Spleen (tissue), 7 donors: Measurements from ENCODE around the gene FGA.

Source experiments
- CTCF ChIP-seq, 11 experiments: fragments of 200-600 bp in 7 of 11; fragments of 450-650 bp in 4 of 11; sonication (generic) in 4 of 11; IDR thresholded peaks in 8 of 11; conservative IDR thresholded peaks in 3 of 11; 1 replicate in 7 of 11; 2 replicates in 4 of 11; pipeline versions ENCODE4 v1.4.0 to v1.8.0; 2016 to 2021; ENCODE audit warnings: antibody characterized with exemption in 11 of 11, inconsistent platforms in 4 of 11, mild to moderate bottlenecking in 1 of 11
- POLR2A ChIP-seq, 3 donors: fragments of 450-650 bp; IDR thresholded peaks; one replicate each; pipeline ENCODE4 v1.5.1; 2017; ENCODE audit warnings: antibody characterized with exemption in 3 of 3, mild to moderate bottlenecking in 1 of 3
- donor health status: DM: no; HTN: no; CAD: no; lungs with moderate emphysema.
- donor health status: DM: no; HTN: no; CAD: no.
- donor health status: DM: no; HTN: no; CAD: no.

- no peak for TF ChIP-seq CTCF (IDR thresholded peaks at IDR 0.05 in 8 of 11, conservative IDR thresholded peaks at IDR 0.05 in 3 of 11)
- TF ChIP-seq POLR2A (IDR thresholded peaks at IDR 0.05): no peak
These were observed 7.8 kb downstream of the FGA start for GRCh38 chr4:154582723-154583122.
